Spleen (tissue), 7 donors: ENCODE data around the gene ATP5ME.

Experiments
- POLR2A ChIP-seq, 3 donors: fragments of 450-650 bp; IDR thresholded peaks; one replicate each; pipeline ENCODE4 v1.5.1; 2017; ENCODE audit warnings: antibody characterized with exemption in 3 of 3, mild to moderate bottlenecking in 1 of 3
- POLR2AphosphoS5 ChIP-seq, 3 donors: sonication (generic); formaldehyde crosslinking; IDR thresholded peaks; one replicate each; pipeline ENCODE4 v1.5.1; 2017; ENCODE audit warnings: antibody characterized with exemption in 3 of 3
- TF ChIP-seq, protein P1 (sequence below), 11 experiments: fragments of 200-600 bp in 7 of 11; fragments of 450-650 bp in 4 of 11; sonication (generic) in 4 of 11; IDR thresholded peaks in 8 of 11; conservative IDR thresholded peaks in 3 of 11; 1 replicate in 7 of 11; 2 replicates in 4 of 11; pipeline versions ENCODE4 v1.4.0 to v1.8.0; 2016 to 2021; ENCODE audit warnings: antibody characterized with exemption in 11 of 11, inconsistent platforms in 4 of 11, mild to moderate bottlenecking in 1 of 11
- donor health status: DM: no; HTN: no; CAD: no; lungs with moderate emphysema.
- donor health status: DM: no; HTN: no; CAD: no.
- donor health status: DM: no; HTN: no; CAD: no.

DNA sequence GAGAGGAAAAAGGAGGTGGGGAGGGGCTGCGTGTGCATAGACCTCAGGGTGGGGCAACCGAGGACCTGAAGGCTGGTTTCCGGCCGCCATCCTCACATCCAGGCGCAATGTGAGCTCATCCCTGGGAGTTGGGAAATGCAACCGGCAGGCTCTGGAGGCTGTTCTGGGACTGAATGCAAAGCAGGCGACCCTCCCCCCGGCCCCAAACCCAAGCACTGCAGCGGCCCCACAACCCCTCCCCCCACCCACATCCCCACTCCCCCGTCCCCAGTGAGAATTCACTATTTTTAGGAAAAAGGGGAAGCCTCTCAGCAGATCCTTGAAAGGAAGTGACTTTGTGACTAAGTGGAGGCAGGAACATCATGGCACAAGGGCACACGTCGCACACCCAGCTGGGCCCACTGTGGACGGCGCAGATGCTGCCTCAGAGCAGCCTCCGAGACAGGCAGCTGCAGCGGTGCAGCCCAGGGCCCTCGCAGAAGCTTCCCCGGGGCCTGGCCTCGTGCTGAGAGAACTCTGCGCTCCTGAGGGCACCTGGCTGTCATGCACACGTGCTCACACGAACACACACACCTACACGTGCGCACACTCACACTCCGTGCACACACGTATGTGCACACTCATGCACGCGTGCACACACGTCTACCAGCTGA, 50.0 kb downstream of the ATP5ME start:
- TF ChIP-seq, protein P1, sequence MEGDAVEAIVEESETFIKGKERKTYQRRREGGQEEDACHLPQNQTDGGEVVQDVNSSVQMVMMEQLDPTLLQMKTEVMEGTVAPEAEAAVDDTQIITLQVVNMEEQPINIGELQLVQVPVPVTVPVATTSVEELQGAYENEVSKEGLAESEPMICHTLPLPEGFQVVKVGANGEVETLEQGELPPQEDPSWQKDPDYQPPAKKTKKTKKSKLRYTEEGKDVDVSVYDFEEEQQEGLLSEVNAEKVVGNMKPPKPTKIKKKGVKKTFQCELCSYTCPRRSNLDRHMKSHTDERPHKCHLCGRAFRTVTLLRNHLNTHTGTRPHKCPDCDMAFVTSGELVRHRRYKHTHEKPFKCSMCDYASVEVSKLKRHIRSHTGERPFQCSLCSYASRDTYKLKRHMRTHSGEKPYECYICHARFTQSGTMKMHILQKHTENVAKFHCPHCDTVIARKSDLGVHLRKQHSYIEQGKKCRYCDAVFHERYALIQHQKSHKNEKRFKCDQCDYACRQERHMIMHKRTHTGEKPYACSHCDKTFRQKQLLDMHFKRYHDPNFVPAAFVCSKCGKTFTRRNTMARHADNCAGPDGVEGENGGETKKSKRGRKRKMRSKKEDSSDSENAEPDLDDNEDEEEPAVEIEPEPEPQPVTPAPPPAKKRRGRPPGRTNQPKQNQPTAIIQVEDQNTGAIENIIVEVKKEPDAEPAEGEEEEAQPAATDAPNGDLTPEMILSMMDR (IDR thresholded peaks at IDR 0.05 in 8 of 11, conservative IDR thresholded peaks at IDR 0.05 in 3 of 11) = no peak
- TF ChIP-seq POLR2A (IDR thresholded peaks at IDR 0.05) (no peak), POLR2AphosphoS5 (IDR thresholded peaks at IDR 0.05) (no peak)
